Right cardiac atrium (tissue), 5 donors: ENCODE results near the gene MYCBPAP. TPM values are rescaled to one million over a fixed set of nuclear protein-coding genes. Genes with fewer than 3 reads are reported as not detected.
A peak's percentile ranks its signal among the peaks of the same experiment; 100 is the strongest.

Experiments used
- ATAC-seq, 2 donors: fragments of 200-7000 bp; cut with Tn5 transposase; one replicate each; pipeline versions ENCODE4 v1.8.0 to v1.9.1; 2020; ENCODE audit warnings: moderate library complexity in 2 of 2, mild to moderate bottlenecking in 1 of 2
- DNase-seq, 3 donors: peaks; one replicate each; pipeline ENCODE4 v3.0.0-alpha.2; 2020
- H3K27ac ChIP-seq: one replicate; pipeline ENCODE4 v1.5.1; 2013; ENCODE audit warnings: mild to moderate bottlenecking, low read length, control low read depth, moderate library complexity
- H3K27me3 ChIP-seq: one replicate; pipeline ENCODE4 v1.6.1; 2013; ENCODE audit not compliant: control insufficient read depth, insufficient read depth
- H3K4me1 ChIP-seq: one replicate; pipeline ENCODE4 v1.6.1; 2013; ENCODE audit warnings: low read length; ENCODE audit not compliant: control insufficient read depth, insufficient read depth
- H3K4me3 ChIP-seq: one replicate; pipeline ENCODE4 v1.5.1; 2013; ENCODE audit warnings: low read length, control low read depth
- H3K9me3 ChIP-seq: one replicate; pipeline ENCODE4 v1.6.1; 2013; ENCODE audit warnings: low read length; ENCODE audit not compliant: control insufficient read depth
- WGBS: extraction: QIAGEN DNeasy Blood & Tissue Kit; methylation state at CpG from one replicate; pipeline ENCODE4 v1.1.7; 2013; 5-methylcytosine and 5-hydroxymethylcytosine counted together
- intact Hi-C, 4 donors: fragments of 100-400 bp; cut with DNase I; formaldehyde crosslinking; loops; one replicate each; pipeline versions ENCODE4 v1.11.0 to v1.14.0; 2022 to 2023
- polyA plus RNA-seq: library from polyadenylated mRNA; stranded (reverse); fragments of 200-250 nt; gene quantifications from one replicate; pipeline ENCODE4 v1.2.3, GENCODE V29; 2013
- total RNA-seq, 4 donors: library from RNA; stranded (reverse); fragmentation: NEBNext Ultra II Directional; extraction: Animal tissue kit (Norgen Biotek cat#: 25700); gene quantifications; one replicate each; pipeline ENCODE4 v1.2.1, GENCODE V29; 2021
- donor health status: healthy with polysubstance abuse.
- donor health status: DM: no; HTN: yes; CAD: no.
- donor health status: DM: no; HTN: no; CAD: no.
- donor health status: DM: no; HTN: yes; CAD: no; lungs with severe emphysema.
- donor health status: DM: yes; HTN: yes; CAD: no.

The MYCBPAP gene
- total and polyA plus RNA-seq, 5 donors, result 0.57 to 1.9 (median 0.88) TPM

GRCh38 chr17:50549256-50549941 lies 41.2 kb downstream of the MYCBPAP start:
- Histone ChIP-seq H3K9me3 (no peaks in the 10 kb centered on the region), H3K27me3 (no peaks in the 10 kb centered on the region), H3K27ac (no peak overlapping the region), H3K4me3 (no peak overlapping the region), H3K4me1 (no peaks in the 10 kb centered on the region)
- ATAC-seq (no peak), DNase-seq (no peak)
- 86% methylated on average over 19 of the region's 19 CpGs for WGBS
- intact Hi-C loops, result loop anchor here (5.0 to 10.0 kb wide), 6 partner anchors 63 to 295 kb away; partner anchors contain the start of gene WFIKKN2 (in 1 of the 4)

- no peak for DNase-seq
- Histone ChIP-seq H3K4me3 (no peak overlapping the region), H3K9me3 (no peaks in the 10 kb centered on the region), H3K4me1 (no peaks in the 10 kb centered on the region), H3K27ac (no peak overlapping the region), H3K27me3 (no peaks in the 10 kb centered on the region)
- intact Hi-C loops, result loop anchor here (5.0 to 10.0 kb wide), 7 partner anchors 62 to 295 kb away; partner anchors contain the start of gene WFIKKN2 (in 1 of the 4)
- 90% methylated on average over 11 of the region's 11 CpGs for WGBS
- ATAC-seq, result no peak
These were observed 41.7 kb downstream of the MYCBPAP start for GRCh38 chr17:50549969-50550368.

- intact Hi-C loops, result loop anchor here in 3 of 4 donors (5.0 kb wide), 2 partner anchors 76 to 131 kb away; no protein-coding TSS in a partner anchor
- no peak overlapping the region for H3K4me3 ChIP-seq
- DNase-seq (peak; percentile 86 to 93 (median 92)), ATAC-seq (peak; percentile 66 to 70)
- H3K27ac ChIP-seq, result no peak overlapping the region
- H3K27me3 ChIP-seq, result no peaks in the 10 kb centered on the region
- no peaks in the 10 kb centered on the region for H3K4me1 ChIP-seq
- no peaks in the 10 kb centered on the region for H3K9me3 ChIP-seq
- WGBS, result 49% methylated on average over 32 of the region's 32 CpGs
These were observed 42.6 kb downstream of the MYCBPAP start for GRCh38 chr17:50550661-50551432.

GRCh38 chr17:50551433-50551815 lies 43.2 kb downstream of the MYCBPAP start:
- Histone ChIP-seq H3K27ac (no peak overlapping the region), H3K27me3 (no peaks in the 10 kb centered on the region), H3K9me3 (no peaks in the 10 kb centered on the region), H3K4me3 (no peak overlapping the region), H3K4me1 (no peaks in the 10 kb centered on the region)
- DNase-seq (no peak), ATAC-seq (no peak)
- WGBS, result 94% methylated on average over 8 of the region's 8 CpGs
- intact Hi-C loops, result loop anchor here in 3 of 4 donors (5.0 kb wide), 2 partner anchors 76 to 131 kb away; no protein-coding TSS in a partner anchor

GRCh38 chr17:50551884-50552283 lies 43.6 kb downstream of the MYCBPAP start:
- Histone ChIP-seq H3K27ac (no peak overlapping the region), H3K4me3 (no peak overlapping the region), H3K9me3 (no peaks in the 10 kb centered on the region), H3K27me3 (no peaks in the 10 kb centered on the region), H3K4me1 (no peaks in the 10 kb centered on the region)
- intact Hi-C loops, result loop anchor here in 3 of 4 donors (5.0 kb wide), 2 partner anchors 75 to 130 kb away; no protein-coding TSS in a partner anchor
- DNase-seq (peak in 1 of 3 donors; percentile 56), ATAC-seq (no peak)
- 95% methylated on average over 12 of the region's 12 CpGs for WGBS

GRCh38 chr17:50554201-50554600 lies 46.0 kb downstream of the MYCBPAP start:
- WGBS, result 96% methylated on average over 17 of the region's 17 CpGs
- DNase-seq (no peak), ATAC-seq (no peak)
- H3K27me3 ChIP-seq, result no peaks in the 10 kb centered on the region
- intact Hi-C loops, result loop anchor here in 3 of 4 donors (5.0 kb wide), 2 partner anchors 73 to 128 kb away; no protein-coding TSS in a partner anchor
- H3K27ac ChIP-seq, result no peak overlapping the region
- no peaks in the 10 kb centered on the region for H3K9me3 ChIP-seq
- H3K4me3 ChIP-seq, result no peak overlapping the region
- no peaks in the 10 kb centered on the region for H3K4me1 ChIP-seq

GRCh38 chr17:50556803-50557202 lies 48.6 kb downstream of the MYCBPAP start:
- 44% methylated on average over 5 of the region's 5 CpGs for WGBS
- intact Hi-C loops, result loop anchor here in 1 of 4 donors (5.0 kb wide), 1 partner anchor 60 kb away; no protein-coding TSS in a partner anchor
- ATAC-seq, result no peak
- Histone ChIP-seq H3K9me3 (no peaks in the 10 kb centered on the region), H3K27ac (no peak overlapping the region), H3K27me3 (no peaks in the 10 kb centered on the region), H3K4me1 (peaks cover 4% of the 10 kb centered on the region), H3K4me3 (no peak overlapping the region)
- DNase-seq, result peak; percentile 39 to 81 (median 79)

- intact Hi-C loops, result loop anchor here in 1 of 4 donors (5.0 kb wide), 1 partner anchor 60 kb away; no protein-coding TSS in a partner anchor
- Histone ChIP-seq H3K4me3 (no peak overlapping the region), H3K27me3 (no peaks in the 10 kb centered on the region), H3K4me1 (peaks cover 4% of the 10 kb centered on the region), H3K9me3 (no peaks in the 10 kb centered on the region), H3K27ac (no peak overlapping the region)
- ATAC-seq (no peak), DNase-seq (no peak)
- 91% methylated on average over 4 of the region's 4 CpGs for WGBS
These were observed 49.4 kb downstream of the MYCBPAP start for GRCh38 chr17:50557630-50558029.

GRCh38 chr17:50558091-50558490 lies 49.9 kb downstream of the MYCBPAP start:
- H3K27ac ChIP-seq, result no peak overlapping the region
- no peak for ATAC-seq
- H3K4me1 ChIP-seq, result peaks cover 4% of the 10 kb centered on the region
- DNase-seq, result no peak
- H3K4me3 ChIP-seq, result no peak overlapping the region
- H3K27me3 ChIP-seq, result no peaks in the 10 kb centered on the region
- intact Hi-C loops, result loop anchor here in 1 of 4 donors (5.0 kb wide), 1 partner anchor 59 kb away; no protein-coding TSS in a partner anchor
- no peaks in the 10 kb centered on the region for H3K9me3 ChIP-seq
- WGBS, result 66% methylated on average over 4 of the region's 4 CpGs

- H3K27me3 ChIP-seq, result no peaks in the 10 kb centered on the region
- intact Hi-C loops, result loop anchor here in 1 of 4 donors (5.0 kb wide), 1 partner anchor 59 kb away; no protein-coding TSS in a partner anchor
- ATAC-seq (no peak), DNase-seq (no peak)
- no peaks in the 10 kb centered on the region for H3K9me3 ChIP-seq
- H3K4me3 ChIP-seq, result no peak overlapping the region
- no peak overlapping the region for H3K27ac ChIP-seq
- H3K4me1 ChIP-seq, result peaks cover 4% of the 10 kb centered on the region
- WGBS, result 18% methylated on average over 18 of the region's 18 CpGs
These were observed 50.3 kb downstream of the MYCBPAP start for GRCh38 chr17:50558581-50558940.
